H1 (cell line): Measurements from ENCODE around the gene ACOT7. TPM values are rescaled to one million over a fixed set of nuclear protein-coding genes. Genes with fewer than 3 reads are reported as not detected.

Experiments
- ATF2 ChIP-seq: IDR thresholded peaks from 2 replicates; pipeline ENCODE4 v1.6.1; 2012; ENCODE audit warnings: low read length, inconsistent platforms
- CBX8 ChIP-seq: fragments of 300-800, 300-1000 bp; sonication (generic); IDR thresholded peaks from 2 replicates; pipeline ENCODE4 v1.7.1; 2016; ENCODE audit warnings: low read depth, low read length, borderline replicate concordance
- RBBP5 ChIP-seq: IDR thresholded peaks from 2 replicates; pipeline ENCODE4 v1.7.1; 2012; ENCODE audit warnings: low read depth, mild to moderate bottlenecking, inconsistent platforms, low read length, moderate library complexity, borderline replicate concordance
- TCF12 ChIP-seq: IDR thresholded peaks from 2 replicates; pipeline ENCODE4 v1.6.1; 2011; ENCODE audit warnings: low read depth, mild to moderate bottlenecking, low read length
- YY1 ChIP-seq: IDR thresholded peaks from 2 replicates; pipeline ENCODE4 v1.6.1; 2011; ENCODE audit warnings: low read depth, mild to moderate bottlenecking, low read length
- ZNF274 ChIP-seq: IDR thresholded peaks from 2 replicates; pipeline ENCODE4 v1.7.0; 2012; ENCODE audit warnings: low read length, borderline replicate concordance; ENCODE audit errors: extremely low read depth
- polyA plus RNA-seq, 7 experiments: library from polyadenylated mRNA; depleted of rRNA in 3 of 7; stranded (reverse) in 5 of 7; unstranded in 2 of 7; fragments of >200 nt in 5 of 7; fragments of 200-250 nt in 2 of 7; gene quantifications; 1 replicate in 5 of 7; 2 replicates in 1 of 7; 4 replicates in 1 of 7; pipeline versions ENCODE4 v1.2.1 to v1.2.3, GENCODE V29; 2011 to 2013; ENCODE audit warnings: missing spikeins in 2 of 7, mixed read lengths in 2 of 7
- total RNA-seq: library from RNA; stranded (reverse); fragmentation: NEBNext Ultra II Directional; extraction: Animal tissue kit (Norgen Biotek cat#: 25700); gene quantifications from 2 replicates; pipeline ENCODE4 v1.2.1, GENCODE V29; 2021

ACOT7 gene
- total and polyA plus RNA-seq, 2 of the 8 experiments (the other 6 are each of a cell fraction or from before 2014, with no cell fraction given) = 151 to 214 TPM

GRCh38 chr1:6253380-6253779, 140.2 kb downstream of the ACOT7 start (continued):
- TF ChIP-seq ATF2 (no peak), RBBP5 (no peak), ZNF274 (no peak), TCF12 (no peak), CBX8 (no peak), YY1 (no peak)
